ENCODE data around the gene WASL.

WASL gene

DNA sequence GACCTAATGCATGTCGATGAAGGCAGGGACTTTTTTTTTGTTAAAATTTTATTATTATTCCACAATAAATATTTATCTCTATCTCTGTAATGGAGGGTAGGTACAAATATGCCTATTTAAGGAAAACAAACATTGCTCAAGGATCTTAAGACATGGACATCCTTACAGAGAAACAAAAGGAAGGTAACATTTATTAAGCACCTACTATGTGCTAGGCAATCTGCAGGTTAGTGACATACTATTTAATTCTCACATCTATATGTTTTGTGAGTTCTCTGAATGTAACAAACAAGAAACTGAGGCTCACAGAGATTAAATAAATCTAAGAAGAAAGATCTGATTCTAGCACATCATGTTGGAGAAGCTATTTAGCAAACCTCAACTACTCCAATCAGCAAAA lies 61.1 kb downstream of the WASL start:
- DNase-seq: no peak

DNA sequence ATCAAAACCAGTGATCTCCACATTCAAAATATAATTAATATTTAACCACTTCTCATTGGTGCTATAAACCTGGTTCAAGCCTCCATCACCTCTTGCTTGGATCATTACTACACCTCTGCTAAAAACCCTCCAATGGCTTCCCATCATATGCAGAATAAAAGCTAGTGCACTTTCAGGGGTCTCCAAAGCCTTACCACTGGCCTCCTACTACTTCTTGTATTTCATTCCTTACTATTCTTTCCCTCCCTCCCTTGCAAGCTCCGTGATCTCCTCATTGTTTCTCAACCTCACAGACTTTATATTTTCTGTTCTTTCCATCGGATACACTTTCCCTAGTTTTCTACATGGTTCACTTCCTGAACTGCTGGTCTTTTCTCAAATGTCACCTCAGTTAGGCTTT lies 61.6 kb downstream of the WASL start:
- no peak for DNase-seq

GRCh38 chr7:123682690-123683089 lies 66.1 kb downstream of the WASL start:
- DNase-seq: no peak

DNA sequence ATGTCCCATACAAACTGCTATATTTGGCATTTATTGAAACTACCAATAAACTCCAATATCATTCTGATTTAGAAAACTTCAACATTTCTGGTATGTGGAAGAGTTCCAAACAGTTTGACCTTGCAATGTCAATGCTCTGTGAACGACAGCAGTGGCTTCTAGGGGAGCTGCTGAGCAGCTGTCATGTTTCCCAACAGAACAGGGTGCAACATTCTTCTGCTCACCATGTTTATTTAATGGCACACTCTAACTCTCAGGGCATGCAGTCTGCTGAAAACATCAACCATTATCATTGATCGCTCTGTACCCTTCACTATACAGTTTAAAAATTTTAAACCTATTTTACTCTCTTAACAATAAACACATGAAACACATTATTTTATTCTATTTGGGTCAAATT lies 67.2 kb downstream of the WASL start:
- no peak for DNase-seq

- no peak for DNase-seq
These were observed 68.2 kb downstream of the WASL start for GRCh38 chr7:123680580-123680979.

DNA sequence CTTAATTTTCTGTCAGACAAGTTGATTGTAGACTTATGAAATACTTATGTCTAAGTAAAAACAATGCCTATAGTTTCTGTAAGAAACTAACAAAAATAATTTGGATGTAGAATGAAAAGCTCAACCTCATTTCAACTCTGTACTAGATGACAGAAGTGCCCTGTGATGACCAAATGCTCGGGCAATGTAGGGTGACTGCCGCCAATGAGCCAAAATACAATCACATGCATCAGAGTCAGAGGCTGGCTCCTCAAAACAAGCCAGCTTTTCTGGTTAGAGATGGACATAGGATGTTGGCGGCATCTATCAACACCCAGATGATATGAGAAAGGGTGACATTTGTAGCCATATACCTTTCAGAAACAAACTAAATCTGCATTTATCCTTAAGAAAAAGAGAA lies 69.2 kb downstream of the WASL start:
- no peak for DNase-seq

DNA sequence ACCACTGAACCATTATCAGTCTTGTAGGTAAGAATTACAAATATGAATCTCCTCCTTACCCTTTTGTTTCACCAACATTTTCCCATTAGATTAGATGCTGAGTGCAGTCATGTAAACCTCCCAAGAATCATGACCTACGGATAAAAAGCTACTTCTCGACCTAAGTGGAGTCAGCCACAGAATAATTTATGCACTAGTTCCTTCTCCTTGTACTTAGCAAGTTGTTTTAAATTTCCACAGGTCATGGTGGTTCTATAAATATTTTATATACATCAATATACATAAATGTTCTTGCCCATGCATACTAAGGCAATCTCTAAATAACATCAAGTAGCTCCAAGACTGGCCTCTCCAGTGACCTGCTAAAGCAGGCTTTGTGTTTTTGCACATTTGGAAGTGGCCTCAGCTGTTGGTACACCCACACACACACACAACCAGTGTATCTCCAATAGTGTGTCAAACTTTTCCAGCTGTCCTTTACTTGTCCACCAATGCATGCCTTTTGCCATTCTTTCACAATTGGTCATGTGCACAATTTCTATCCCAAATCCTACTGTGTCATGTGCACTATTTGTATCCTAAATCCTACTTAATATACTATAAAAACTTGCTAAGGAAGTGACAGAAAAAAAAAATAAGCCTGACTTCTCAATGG lies 71.6 kb downstream of the WASL start:
- no peak for DNase-seq

DNA sequence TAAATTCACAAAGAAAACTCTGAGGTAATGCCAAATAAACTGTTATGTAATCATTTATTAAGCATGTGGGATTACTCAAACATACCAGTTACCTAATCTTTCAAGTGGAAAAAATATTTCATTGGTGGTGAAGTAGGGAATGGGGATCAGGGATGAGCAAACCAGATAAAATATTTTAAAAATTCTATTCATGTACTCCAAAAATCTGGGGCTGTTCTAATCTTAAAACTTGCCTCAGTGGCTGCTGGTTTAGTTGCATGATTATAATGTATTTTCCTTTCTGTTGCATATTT lies 73.7 kb downstream of the WASL start:
- no peak for DNase-seq

DNA sequence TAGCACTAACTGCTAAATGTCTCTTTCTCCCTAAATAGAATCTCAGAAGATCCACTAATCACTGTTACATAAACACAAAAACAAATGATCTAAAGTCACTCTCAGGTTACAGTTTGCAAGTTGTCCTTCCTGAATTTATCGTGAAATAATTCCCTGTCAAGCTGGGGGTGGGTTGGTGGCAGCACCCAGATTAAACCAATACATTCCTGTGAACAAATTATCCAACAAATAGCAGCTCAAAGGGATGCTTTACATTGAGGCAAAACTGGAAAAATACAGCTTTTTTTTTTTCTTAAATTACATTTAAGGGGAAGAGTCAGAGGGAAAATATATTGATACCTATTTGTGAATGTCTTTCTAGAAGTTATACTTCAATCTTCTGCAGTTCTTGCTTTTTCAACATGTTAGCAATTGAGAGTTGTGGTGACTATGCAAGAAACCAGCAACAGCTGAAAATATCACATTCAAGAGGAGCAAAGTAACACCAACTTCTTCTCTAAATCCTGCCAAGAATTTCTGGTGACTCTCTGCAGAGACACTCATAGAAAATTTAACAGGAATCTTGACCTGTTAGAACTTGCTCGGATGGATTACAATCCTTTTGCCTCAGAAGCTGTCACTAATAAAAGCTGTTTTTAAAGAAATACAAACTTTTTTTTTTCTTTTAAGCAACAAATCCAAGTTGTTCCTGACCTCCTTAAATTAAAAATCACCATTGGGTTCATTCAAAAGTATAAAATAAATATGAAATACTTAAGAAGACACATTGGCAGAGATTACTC lies 74.2 kb downstream of the WASL start:
- DNase-seq: no peak

GRCh38 chr7:123673752-123674398 lies 74.9 kb downstream of the WASL start:
- no peak for DNase-seq

DNA sequence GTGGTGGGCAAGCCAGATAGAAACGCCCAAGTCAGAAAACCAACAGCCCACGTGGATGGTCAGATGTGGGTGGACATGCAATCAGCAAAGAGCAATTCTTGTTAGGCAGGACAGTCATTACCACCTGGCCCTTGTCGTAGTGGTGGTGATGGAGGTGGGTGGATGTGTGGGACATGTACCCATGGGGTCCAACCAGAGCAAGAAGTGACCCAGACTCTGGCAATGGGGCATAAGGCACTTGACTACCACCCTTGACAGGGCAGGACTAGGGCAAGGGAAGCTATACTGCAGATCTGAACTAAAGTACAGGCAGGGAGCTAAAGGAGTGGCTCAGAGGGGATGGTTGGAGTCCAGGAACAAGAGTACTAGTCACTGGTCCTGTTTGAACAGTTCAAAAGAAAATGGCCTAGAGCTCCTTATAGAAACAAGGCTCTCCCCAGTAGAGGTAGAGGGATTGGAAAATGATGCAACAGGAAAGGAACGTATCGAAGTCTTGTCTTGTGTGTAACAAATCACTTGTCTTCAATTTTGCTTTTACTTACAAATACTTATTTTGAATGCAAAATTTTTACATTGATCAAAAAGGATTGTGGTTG lies 75.6 kb downstream of the WASL start:
- DNase-seq: no peak

GRCh38 chr7:123669485-123669884 lies 79.3 kb downstream of the WASL start:
- no peak for DNase-seq

GRCh38 chr7:123666492-123666891 lies 82.3 kb downstream of the WASL start:
- no peak for DNase-seq

- no peak for DNase-seq
These were observed 82.9 kb downstream of the WASL start for GRCh38 chr7:123665896-123666295.

DNA sequence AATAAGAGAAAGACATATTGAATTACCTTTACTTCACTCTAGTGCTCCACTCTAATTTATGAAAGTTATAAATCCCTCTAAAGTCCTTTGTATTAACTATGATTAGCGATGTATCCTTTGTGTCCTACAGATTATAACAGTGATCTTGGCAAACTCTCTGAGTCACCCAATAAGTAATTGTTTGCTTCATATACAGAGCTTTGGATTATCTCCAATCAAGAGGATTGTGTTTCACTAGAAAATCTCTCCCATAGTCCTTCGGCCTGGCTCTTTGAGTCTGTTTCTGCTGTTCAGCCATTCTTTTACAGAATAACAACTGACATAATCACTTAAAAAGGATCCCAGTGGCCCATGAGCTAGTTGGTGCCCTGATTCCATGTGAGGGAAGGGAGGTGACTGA lies 83.6 kb downstream of the WASL start:
- DNase-seq: no peak

DNA sequence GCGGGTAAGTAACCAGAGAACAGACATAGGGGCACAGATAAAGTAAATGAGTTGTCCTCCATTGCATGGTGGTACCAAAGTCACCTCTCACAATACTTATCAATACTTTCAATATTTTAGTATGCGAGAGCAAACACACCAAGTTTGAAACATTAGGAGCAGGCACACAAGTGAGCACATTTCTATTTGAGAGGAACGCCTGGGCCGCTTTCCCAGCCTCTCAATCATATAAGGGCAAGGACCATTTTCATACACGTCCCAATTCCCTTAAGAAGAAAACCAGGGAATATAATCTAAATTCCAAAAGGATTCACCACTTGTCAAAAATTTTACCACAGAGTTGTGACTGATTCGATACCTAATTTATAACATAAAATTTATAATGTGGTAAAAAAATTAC lies 85.6 kb downstream of the WASL start:
- DNase-seq: no peak

GRCh38 chr7:123662755-123663154 lies 86.0 kb downstream of the WASL start:
- DNase-seq: no peak

DNA sequence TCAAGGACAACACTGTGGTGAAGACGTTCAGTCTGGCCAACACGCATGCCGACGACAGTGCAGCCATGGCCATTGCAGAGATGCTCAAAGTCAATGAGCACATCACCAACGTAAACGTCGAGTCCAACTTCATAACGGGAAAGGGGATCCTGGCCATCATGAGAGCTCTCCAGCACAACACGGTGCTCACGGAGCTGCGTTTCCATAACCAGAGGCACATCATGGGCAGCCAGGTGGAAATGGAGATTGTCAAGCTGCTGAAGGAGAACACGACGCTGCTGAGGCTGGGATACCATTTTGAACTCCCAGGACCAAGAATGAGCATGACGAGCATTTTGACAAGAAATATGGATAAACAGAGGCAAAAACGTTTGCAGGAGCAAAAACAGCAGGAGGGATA lies 86.5 kb downstream of the WASL start:
- no peak for DNase-seq

DNA sequence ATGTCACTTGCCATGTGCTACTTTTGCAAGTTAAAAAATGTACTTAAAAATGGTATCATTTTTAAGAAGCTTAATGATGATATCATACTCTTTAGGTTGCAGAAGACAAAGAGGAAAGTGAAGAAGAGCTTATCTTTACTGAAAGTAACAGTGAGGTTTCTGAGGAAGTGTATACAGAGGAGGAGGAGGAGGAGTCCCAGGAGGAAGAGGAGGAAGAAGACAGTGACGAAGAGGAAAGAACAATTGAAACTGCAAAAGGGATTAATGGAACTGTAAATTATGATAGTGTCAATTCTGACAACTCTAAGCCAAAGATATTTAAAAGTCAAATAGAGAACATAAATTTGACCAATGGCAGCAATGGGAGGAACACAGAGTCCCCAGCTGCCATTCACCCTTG lies 87.0 kb downstream of the WASL start:
- DNase-seq: no peak

DNA sequence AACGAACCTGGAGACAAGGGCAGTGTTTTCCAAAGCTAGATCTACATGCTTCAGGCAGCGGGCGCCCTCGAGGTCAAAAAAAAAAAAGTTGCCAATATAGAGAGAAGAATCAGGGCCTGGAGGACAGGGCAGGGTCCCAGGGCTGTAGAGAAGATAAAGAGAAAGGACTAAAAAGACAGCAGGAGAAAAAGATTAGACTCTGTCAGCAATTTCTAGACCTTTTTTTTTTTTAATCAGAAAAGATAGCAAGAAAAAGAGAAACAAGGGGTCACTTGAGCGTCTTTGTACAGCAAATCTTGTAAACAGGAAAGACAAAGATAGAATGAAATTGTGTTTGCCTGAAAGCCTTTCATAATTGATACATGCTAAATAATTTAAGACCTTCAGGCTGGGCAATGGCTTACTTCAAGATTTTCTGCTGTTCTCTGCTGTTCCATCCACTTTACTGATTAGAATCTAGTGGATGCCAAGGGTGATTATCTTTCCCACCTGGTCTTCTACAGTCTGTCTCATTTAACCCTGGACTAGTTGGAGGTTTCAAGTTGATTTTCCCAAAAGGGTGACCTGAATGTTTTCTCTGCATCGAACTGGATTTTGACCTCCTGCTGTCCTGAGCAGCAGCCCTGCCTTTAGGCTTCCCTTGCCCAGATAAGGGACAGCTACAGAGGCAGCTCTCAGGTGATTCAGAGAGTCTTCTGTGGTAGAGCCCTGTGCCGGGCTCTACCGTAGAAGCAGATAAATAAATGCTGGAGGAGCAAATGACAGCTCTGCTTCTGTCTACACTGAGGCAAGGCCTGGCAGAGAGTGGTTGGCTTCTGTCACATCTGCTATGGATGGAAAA lies 88.1 kb downstream of the WASL start:
- no peak for DNase-seq

- DNase-seq: no peak
These were observed 90.8 kb downstream of the WASL start for GRCh38 chr7:123658023-123658422.

- no peak for DNase-seq
These were observed 91.5 kb downstream of the WASL start for GRCh38 chr7:123657304-123657685.

Data from stimulated activated CD4-positive, alpha-beta T cell treated with anti-CD3 and anti-CD28 coated beads, Interleukin-12 subunit alpha, Interleukin-12 subunit beta, amount 100 ng/mL, for 4 hours (primary cell).